ENCODE measurements around the gene MAJIN.

GRCh38 chr11:64897381-64898075, 74.4 kb downstream of the MAJIN start:
- TF ChIP-seq ELF4 (IDR thresholded peaks at IDR 0.05) (no peak), NFRKB (IDR thresholded peaks at IDR 0.05) (no peak), SP1 (IDR thresholded peaks at IDR 0.05) (no peak), ARNT (IDR thresholded peaks at IDR 0.05) (no peak), CTBP1 (IDR thresholded peaks at IDR 0.05; ENCODE audit: borderline replicate concordance) (no peak), FOXA1 (IDR thresholded peaks at IDR 0.05) (no peak), L3MBTL2 (conservative IDR thresholded peaks at IDR 0.05) (no peak)
